ENCODE results near the gene SPAG6. TPM values are rescaled to one million over a fixed set of nuclear protein-coding genes. Genes with fewer than 3 reads are reported as not detected.

Gene SPAG6
- total and polyA plus RNA-seq, 9 of the 15 experiments (the other 6 are each of a cell fraction or from before 2014, with no cell fraction given), result 3.5 to 23.1 (median 11.8) TPM

GRCh38 chr10:22444219-22444788 lies 99.0 kb downstream of the SPAG6 start:
- in situ Hi-C loops (cut with MboI), result no loop called here
- no peaks in the 10 kb centered on the region for H3K9me1 ChIP-seq (ENCODE audit: control insufficient read depth, insufficient read depth, low read length)
- no peak for FAIRE-seq
- TF ChIP-seq USF1 (CRISPR knock-in tag; IDR thresholded peaks at IDR 0.05) (peak; percentile 48; the same call in 1 of the 2 replicates), HDAC6 (IDR thresholded peaks at IDR 0.05; ENCODE audit: low read depth, low read length) (no peak), PKNOX1 (IDR thresholded peaks at IDR 0.05) (peak; percentile 71)
- H3K9ac ChIP-seq (ENCODE audit: insufficient read depth in 1 of 2, low read depth in 2 of 2, low read length in 2 of 2), result no peak overlapping the region
- no peak overlapping the region for H3K4me2 ChIP-seq (ENCODE audit: insufficient read depth, low read length)
- ATAC-seq, result peak; percentile 39; the same call in 2 of the 3 replicates
- DNase-seq (ENCODE audit: extremely low read depth in 1 of 4, low spot score in 3 of 4), result no peak
- CTCF ChIA-PET (ENCODE audit: low intra/inter-chr PET ratio), result no interaction called here
- no peaks in the 10 kb centered on the region for H3K27me3 ChIP-seq (ENCODE audit: control insufficient read depth in 2 of 2, insufficient read depth in 2 of 2, low read length in 2 of 2)
- H3K9me3 ChIP-seq (replicated peaks; ENCODE audit: control insufficient read depth, insufficient read depth, low read depth, low read length), result no peaks in the 10 kb centered on the region
- H3K4me1 ChIP-seq (replicated peaks in 1 of 2; ENCODE audit: control insufficient read depth in 2 of 2, insufficient read depth in 2 of 2, low read length in 2 of 2), result peaks cover 0 to 4% of the 10 kb centered on the region in 2 experiments; a peak in 2 of 5 replicates
- no peaks in the 10 kb centered on the region for H4K20me1 ChIP-seq (replicated peaks; ENCODE audit: control insufficient read depth, insufficient read depth, low read length)
- POLR2A ChIA-PET, result no interaction called here
- no peak overlapping the region for H3K27ac ChIP-seq (ENCODE audit: extremely low read depth, low read depth, low read length)
- BruUV-seq (replicated peaks), result no TSS peak
- no peak overlapping the region for H3K4me3 ChIP-seq
- 57% methylated on average over 4 of the region's 4 CpGs for WGBS (ENCODE audit: insufficient coverage, low coverage, missing lambda C conversion rate)
- H2AFZ ChIP-seq (ENCODE audit: low read depth, low read length), result no peak overlapping the region
- no peaks in the 10 kb centered on the region for H3K36me3 ChIP-seq (ENCODE audit: control insufficient read depth, insufficient read depth, low read length)
- intact Hi-C loops (cut with micrococcal nuclease), result no loop called here
- no peaks in the 10 kb centered on the region for H3K79me2 ChIP-seq (ENCODE audit: control insufficient read depth, insufficient read depth, low read length)
